Astrocyte (in vitro differentiated cells and primary cell): ENCODE data around the gene THBS3. TPM values are rescaled to one million over a fixed set of nuclear protein-coding genes. Genes with fewer than 3 reads are reported as not detected.

Source experiments
- DNase-seq: peaks from one replicate; pipeline ENCODE4 v3.0.0-alpha.2; 2010; ENCODE audit warnings: low read depth
- FAIRE-seq: peaks from 2 replicates; lab custom pipeline; 2011; peaks lifted over from hg19 to GRCh38; lab: Jason Lieb, UNC
- H2AFZ ChIP-seq: 2 replicates; pipeline ENCODE4 v1.6.0; 2012; ENCODE audit warnings: low read depth, low read length, inconsistent platforms
- H3K27ac ChIP-seq: 2 replicates; pipeline ENCODE4 v1.5.1; 2011; ENCODE audit warnings: low read depth, low read length, inconsistent platforms
- H3K27me3 ChIP-seq: 2 replicates; pipeline ENCODE4 v1.6.0; 2011; ENCODE audit warnings: low read length, inconsistent platforms; ENCODE audit not compliant: insufficient read depth
- H3K36me3 ChIP-seq: 2 replicates; pipeline ENCODE4 v1.5.1; 2011; ENCODE audit warnings: low read length, inconsistent platforms; ENCODE audit not compliant: insufficient read depth
- H3K4me1 ChIP-seq: 2 replicates; pipeline ENCODE4 v1.5.1; 2011; ENCODE audit warnings: low read length, inconsistent platforms; ENCODE audit not compliant: insufficient read depth
- H3K4me2 ChIP-seq: 2 replicates; pipeline ENCODE4 v1.6.0; 2012; ENCODE audit warnings: low read length, inconsistent platforms
- H3K4me3 ChIP-seq: 2 replicates; pipeline ENCODE4 v1.5.1; 2011; ENCODE audit warnings: low read depth, mild to moderate bottlenecking, low read length, inconsistent platforms; ENCODE audit not compliant: insufficient read depth
- H3K79me2 ChIP-seq: 2 replicates; pipeline ENCODE4 v1.6.0; 2012; ENCODE audit warnings: mild to moderate bottlenecking, low read length, inconsistent platforms; ENCODE audit not compliant: insufficient read depth
- H3K9ac ChIP-seq: 2 replicates; pipeline ENCODE4 v1.6.0; 2012; ENCODE audit warnings: mild to moderate bottlenecking, low read length, inconsistent platforms
- H3K9me3 ChIP-seq: 2 replicates; pipeline ENCODE4 v1.5.1; 2012; ENCODE audit warnings: low read depth, mild to moderate bottlenecking, low read length, inconsistent platforms; ENCODE audit not compliant: insufficient read depth
- H4K20me1 ChIP-seq: 2 replicates; pipeline ENCODE4 v1.6.0; 2012; ENCODE audit warnings: low read length, inconsistent platforms; ENCODE audit not compliant: insufficient read depth
- H3K27ac Mint-ChIP-seq: one replicate; pipeline ENCODE4 v1.8.0; 2021; ENCODE audit warnings: mild to moderate bottlenecking, mixed read lengths; ENCODE audit not compliant: unreplicated experiment
- H3K27me3 Mint-ChIP-seq: one replicate; pipeline ENCODE4 v1.8.0; 2021; ENCODE audit warnings: low read depth, mixed read lengths; ENCODE audit not compliant: unreplicated experiment
- H3K36me3 Mint-ChIP-seq: one replicate; pipeline ENCODE4 v1.8.0; 2021; ENCODE audit warnings: low read depth, mixed read lengths; ENCODE audit not compliant: unreplicated experiment
- H3K4me1 Mint-ChIP-seq: one replicate; pipeline ENCODE4 v1.8.0; 2021; ENCODE audit warnings: low read depth, mixed read lengths; ENCODE audit not compliant: unreplicated experiment
- H3K4me3 Mint-ChIP-seq: one replicate; pipeline ENCODE4 v1.8.0; 2021; ENCODE audit warnings: mild to moderate bottlenecking, moderate library complexity, mixed read lengths; ENCODE audit not compliant: unreplicated experiment
- H3K9me3 Mint-ChIP-seq: one replicate; pipeline ENCODE4 v1.8.0; 2021; ENCODE audit warnings: mild to moderate bottlenecking, mixed read lengths; ENCODE audit not compliant: unreplicated experiment
- EZH2 ChIP-seq: IDR thresholded peaks from 2 replicates; pipeline ENCODE4 v1.6.1; 2012; ENCODE audit warnings: mild to moderate bottlenecking, low read length, inconsistent platforms; ENCODE audit not compliant: insufficient read depth
- total RNA-seq: library from RNA; stranded (reverse); gene quantifications from 2 replicates; pipeline ENCODE4 v1.2.1, GENCODE V29; 2021
- TF ChIP-seq, protein P1 (sequence below): IDR thresholded peaks from 2 replicates; pipeline ENCODE4 v1.5.1; 2011; ENCODE audit warnings: low read depth, mild to moderate bottlenecking, inconsistent platforms, low read length, moderate library complexity; ENCODE audit not compliant: insufficient read depth

The THBS3 gene
- total RNA-seq, 1 donor from 2014 or later: 153 TPM

DNA sequence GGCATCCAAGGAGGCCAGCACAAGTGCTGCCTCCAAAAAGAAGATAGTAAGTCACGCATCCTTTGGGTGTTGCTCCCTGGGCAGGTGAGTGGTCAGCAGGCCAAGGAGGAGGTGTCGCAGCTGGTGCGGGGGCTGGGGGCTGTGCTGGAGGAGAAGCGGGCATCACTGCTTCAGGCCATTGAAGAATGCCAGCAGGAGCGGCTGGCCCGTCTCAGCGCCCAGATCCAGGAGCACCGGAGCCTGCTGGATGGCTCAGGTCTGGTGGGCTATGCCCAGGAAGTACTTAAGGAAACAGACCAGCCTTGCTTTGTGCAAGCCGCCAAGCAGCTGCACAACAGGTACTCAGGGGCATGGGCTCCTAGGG, 29.8 kb downstream of the THBS3 start:
- H3K36me3 Mint-ChIP-seq: peaks cover 7% of the 10 kb centered on the region
- no peak for DNase-seq
- no peak for FAIRE-seq

DNA sequence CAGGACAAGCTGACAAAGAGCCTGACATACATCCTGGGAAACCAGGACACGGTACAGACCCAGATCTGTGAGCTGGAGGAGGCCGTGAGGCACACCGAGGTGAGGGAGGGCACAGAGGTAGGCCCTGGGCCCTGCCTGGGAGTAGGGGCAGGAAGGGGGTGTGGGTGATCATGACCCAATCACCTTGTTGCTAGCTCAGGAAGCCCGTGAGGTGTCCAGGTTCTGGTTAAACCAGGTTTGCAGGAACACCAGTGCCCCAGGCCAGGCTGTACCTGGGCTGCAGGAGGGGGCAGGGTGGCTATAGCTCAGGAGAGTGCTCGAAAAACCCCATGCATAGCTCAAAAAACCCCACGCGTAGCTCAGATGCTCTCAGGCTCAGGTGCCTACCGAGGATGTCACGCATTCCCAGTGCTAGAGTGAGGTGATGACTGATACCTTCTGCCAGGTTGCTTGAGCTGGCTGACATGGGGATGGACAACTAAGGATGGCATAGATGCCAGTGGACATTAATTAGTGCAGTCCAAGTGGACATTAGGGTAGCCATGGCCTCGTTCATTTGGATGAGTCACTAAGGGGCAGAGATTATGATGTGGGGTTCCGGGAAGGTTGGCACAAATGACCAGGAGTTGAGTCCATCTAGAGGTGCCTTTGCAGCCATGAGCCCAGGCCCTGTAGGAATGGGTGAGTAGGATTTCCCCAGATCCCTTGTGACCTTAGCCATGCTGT, 30.3 kb downstream of the THBS3 start:
- no peak overlapping the region for H3K27ac Mint-ChIP-seq
- TF ChIP-seq, protein P1, sequence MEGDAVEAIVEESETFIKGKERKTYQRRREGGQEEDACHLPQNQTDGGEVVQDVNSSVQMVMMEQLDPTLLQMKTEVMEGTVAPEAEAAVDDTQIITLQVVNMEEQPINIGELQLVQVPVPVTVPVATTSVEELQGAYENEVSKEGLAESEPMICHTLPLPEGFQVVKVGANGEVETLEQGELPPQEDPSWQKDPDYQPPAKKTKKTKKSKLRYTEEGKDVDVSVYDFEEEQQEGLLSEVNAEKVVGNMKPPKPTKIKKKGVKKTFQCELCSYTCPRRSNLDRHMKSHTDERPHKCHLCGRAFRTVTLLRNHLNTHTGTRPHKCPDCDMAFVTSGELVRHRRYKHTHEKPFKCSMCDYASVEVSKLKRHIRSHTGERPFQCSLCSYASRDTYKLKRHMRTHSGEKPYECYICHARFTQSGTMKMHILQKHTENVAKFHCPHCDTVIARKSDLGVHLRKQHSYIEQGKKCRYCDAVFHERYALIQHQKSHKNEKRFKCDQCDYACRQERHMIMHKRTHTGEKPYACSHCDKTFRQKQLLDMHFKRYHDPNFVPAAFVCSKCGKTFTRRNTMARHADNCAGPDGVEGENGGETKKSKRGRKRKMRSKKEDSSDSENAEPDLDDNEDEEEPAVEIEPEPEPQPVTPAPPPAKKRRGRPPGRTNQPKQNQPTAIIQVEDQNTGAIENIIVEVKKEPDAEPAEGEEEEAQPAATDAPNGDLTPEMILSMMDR: no peak
- TF ChIP-seq EZH2: no peak
- DNase-seq: no peak

More for the DNA sequence above, 29.8 kb downstream of the THBS3 start:
- H3K9ac ChIP-seq: no peak overlapping the region
- Mint-ChIP-seq H3K4me1 (peaks cover 13% of the 10 kb centered on the region), H3K27ac (no peak overlapping the region), H3K9me3 (no peaks in the 10 kb centered on the region), H3K4me3 (peak overlapping the region; percentile 29), H3K27me3 (no peaks in the 10 kb centered on the region)
- no peak for TF ChIP-seq EZH2
- TF ChIP-seq, protein P1: no peak
- H2AFZ ChIP-seq: no peak overlapping the region
- H3K4me2 ChIP-seq: no peak overlapping the region
- peaks cover 16% of the 10 kb centered on the region for H4K20me1 ChIP-seq
- H3K27ac ChIP-seq: no peak overlapping the region
- H3K4me1 ChIP-seq: peaks cover 15% of the 10 kb centered on the region
- peaks cover 2% of the 10 kb centered on the region for H3K36me3 ChIP-seq
- H3K4me3 ChIP-seq: no peak overlapping the region
- no peaks in the 10 kb centered on the region for H3K9me3 ChIP-seq
- no peaks in the 10 kb centered on the region for H3K27me3 ChIP-seq
- peaks cover 14% of the 10 kb centered on the region for H3K79me2 ChIP-seq

DNA sequence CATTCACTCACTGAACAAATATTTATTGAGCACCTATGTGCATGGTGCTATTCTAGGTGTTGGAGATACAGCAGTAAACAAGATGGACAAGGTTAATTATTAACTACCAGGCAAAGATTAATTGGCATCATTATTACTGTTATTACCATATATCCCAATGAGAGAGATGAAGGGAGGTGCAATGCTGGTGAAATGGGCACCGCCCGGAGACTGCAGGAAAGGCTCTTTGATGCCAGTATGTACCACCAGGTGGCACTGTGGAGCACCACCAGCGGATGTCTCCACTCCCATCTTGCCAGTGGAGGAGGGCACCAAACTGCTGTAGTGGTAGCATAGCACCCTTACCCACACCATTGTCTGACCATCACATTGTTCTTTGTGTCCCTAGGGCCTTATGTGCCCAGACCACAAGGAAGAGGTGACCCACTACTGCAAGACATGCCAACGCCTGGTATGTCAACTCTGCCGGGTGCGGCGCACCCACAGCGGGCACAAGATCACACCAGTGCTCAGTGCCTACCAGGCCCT, 31.1 kb downstream of the THBS3 start:
- no peaks in the 10 kb centered on the region for H3K27me3 Mint-ChIP-seq
- H3K36me3 Mint-ChIP-seq: peaks cover 6% of the 10 kb centered on the region
- Histone ChIP-seq H3K36me3 (peaks cover 2% of the 10 kb centered on the region), H3K4me2 (no peak overlapping the region), H4K20me1 (peaks cover 16% of the 10 kb centered on the region), H3K4me1 (peaks cover 22% of the 10 kb centered on the region), H3K27ac (no peak overlapping the region), H3K27me3 (no peaks in the 10 kb centered on the region), H2AFZ (no peak overlapping the region), H3K79me2 (peaks cover 27% of the 10 kb centered on the region), H3K4me3 (no peak overlapping the region), H3K9me3 (no peaks in the 10 kb centered on the region), H3K9ac (no peak overlapping the region)
- no peaks in the 10 kb centered on the region for H3K9me3 Mint-ChIP-seq
- peaks cover 22% of the 10 kb centered on the region for H3K4me1 Mint-ChIP-seq
- H3K27ac Mint-ChIP-seq: no peak overlapping the region
- DNase-seq (no peak), FAIRE-seq (peak; percentile 69)
- no peak for TF ChIP-seq EZH2
- TF ChIP-seq, protein P1: peak; percentile 97
- H3K4me3 Mint-ChIP-seq: peak overlapping the region; percentile 32

More for the DNA sequence above, 30.3 kb downstream of the THBS3 start:
- H3K27ac ChIP-seq: no peak overlapping the region
- no peak overlapping the region for H3K4me3 ChIP-seq
- peaks cover 19% of the 10 kb centered on the region for H3K79me2 ChIP-seq
- FAIRE-seq: no peak
- Mint-ChIP-seq H3K9me3 (no peaks in the 10 kb centered on the region), H3K4me3 (peak overlapping the region; percentile 29), H3K4me1 (peaks cover 16% of the 10 kb centered on the region), H3K36me3 (peaks cover 7% of the 10 kb centered on the region), H3K27me3 (no peaks in the 10 kb centered on the region)
- peaks cover 2% of the 10 kb centered on the region for H3K36me3 ChIP-seq
- H3K4me1 ChIP-seq: peaks cover 17% of the 10 kb centered on the region
- H3K4me2 ChIP-seq: no peak overlapping the region
- no peaks in the 10 kb centered on the region for H3K9me3 ChIP-seq
- no peaks in the 10 kb centered on the region for H3K27me3 ChIP-seq
- no peak overlapping the region for H2AFZ ChIP-seq
- H4K20me1 ChIP-seq: peaks cover 16% of the 10 kb centered on the region
- H3K9ac ChIP-seq: no peak overlapping the region
